Mononuclear cell (primary cell): Measurements from ENCODE around the gene SNX1. TPM values are rescaled to one million over a fixed set of nuclear protein-coding genes. Genes with fewer than 3 reads are reported as not detected.
"Not testable (repeated sequence)": the region's sequence is repeated elsewhere in the genome, so short reads cannot be mapped to it uniquely, and the experiment has no call there.

ENCODE experiments used
- H3K27me3 ChIP-seq: 2 replicates; pipeline ENCODE4 v1.6.0; 2011; ENCODE audit warnings: low read length, control low read depth; ENCODE audit not compliant: insufficient read depth
- H3K4me1 ChIP-seq: 2 replicates; pipeline ENCODE4 v1.5.1; 2011; ENCODE audit warnings: mild to moderate bottlenecking, low read length, control low read depth; ENCODE audit not compliant: insufficient read depth
- H3K4me3 ChIP-seq: 2 replicates; pipeline ENCODE4 v1.5.1; 2011; ENCODE audit warnings: mild to moderate bottlenecking, low read length, moderate library complexity
- H3K9me3 ChIP-seq: 2 replicates; pipeline ENCODE4 v1.5.1; 2011; ENCODE audit warnings: low read depth, mild to moderate bottlenecking, control low read depth, low read length
- total RNA-seq: library from RNA; depleted of rRNA; stranded (reverse); fragments of >200 nt; gene quantifications from one replicate; pipeline ENCODE4 v1.2.3, GENCODE V29; 2012

SNX1 gene
- total RNA-seq, 1 donor: 29.2 TPM

GRCh38 chr15:64096668-64097384, 1.0 kb downstream of the SNX1 start:
- H3K4me3 ChIP-seq: peak overlapping the region; percentile 91
- no peaks in the 10 kb centered on the region for H3K27me3 ChIP-seq
- no peaks in the 10 kb centered on the region for H3K9me3 ChIP-seq
- H3K4me1 ChIP-seq: peaks cover 82% of the 10 kb centered on the region

GRCh38 chr15:64099379-64099778, 3.6 kb downstream of the SNX1 start:
- H3K4me1 ChIP-seq: peaks cover 63% of the 10 kb centered on the region
- no peak overlapping the region for H3K4me3 ChIP-seq
- H3K27me3 ChIP-seq: no peaks in the 10 kb centered on the region
- H3K9me3 ChIP-seq: no peaks in the 10 kb centered on the region

GRCh38 chr15:64100958-64101357, 5.2 kb downstream of the SNX1 start:
- Histone ChIP-seq H3K4me1 (peaks cover 65% of the 10 kb centered on the region), H3K9me3 (no peaks in the 10 kb centered on the region), H3K4me3 (no peak overlapping the region), H3K27me3 (no peaks in the 10 kb centered on the region)

- H3K9me3 ChIP-seq: no peaks in the 10 kb centered on the region
- H3K27me3 ChIP-seq: no peaks in the 10 kb centered on the region
- peaks cover 64% of the 10 kb centered on the region for H3K4me1 ChIP-seq
- H3K4me3 ChIP-seq: no peak overlapping the region
Observed at GRCh38 chr15:64102497-64102896, 6.7 kb downstream of the SNX1 start.

- Histone ChIP-seq H3K4me3 (no peak overlapping the region), H3K9me3 (no peaks in the 10 kb centered on the region), H3K4me1 (peaks cover 59% of the 10 kb centered on the region), H3K27me3 (no peaks in the 10 kb centered on the region)
Observed at GRCh38 chr15:64105113-64105704, 9.4 kb downstream of the SNX1 start.

- no peak overlapping the region for H3K4me3 ChIP-seq
- H3K4me1 ChIP-seq: peaks cover 69% of the 10 kb centered on the region
- H3K27me3 ChIP-seq: no peaks in the 10 kb centered on the region
- H3K9me3 ChIP-seq: no peaks in the 10 kb centered on the region
Observed at GRCh38 chr15:64107337-64107736, 11.6 kb downstream of the SNX1 start.

GRCh38 chr15:64110108-64110701, 14.4 kb downstream of the SNX1 start:
- H3K4me1 ChIP-seq: peaks cover 76% of the 10 kb centered on the region
- not testable (repeated sequence) for H3K9me3 ChIP-seq, H3K4me3 ChIP-seq, H3K27me3 ChIP-seq

- Histone ChIP-seq H3K4me3 (no peak overlapping the region), H3K4me1 (peaks cover 73% of the 10 kb centered on the region), H3K9me3 (no peaks in the 10 kb centered on the region), H3K27me3 (no peaks in the 10 kb centered on the region)
Observed at GRCh38 chr15:64110950-64111678, 15.3 kb downstream of the SNX1 start.

- H3K4me1 ChIP-seq: peaks cover 67% of the 10 kb centered on the region
- no peaks in the 10 kb centered on the region for H3K9me3 ChIP-seq
- H3K4me3 ChIP-seq: no peak overlapping the region
- H3K27me3 ChIP-seq: no peaks in the 10 kb centered on the region
Observed at GRCh38 chr15:64111679-64112050, 15.9 kb downstream of the SNX1 start.

GRCh38 chr15:64112073-64112772, 16.4 kb downstream of the SNX1 start:
- peaks cover 63% of the 10 kb centered on the region for H3K4me1 ChIP-seq
- no peaks in the 10 kb centered on the region for H3K9me3 ChIP-seq
- H3K27me3 ChIP-seq: no peaks in the 10 kb centered on the region
- H3K4me3 ChIP-seq: no peak overlapping the region

GRCh38 chr15:64112904-64113303, 17.1 kb downstream of the SNX1 start:
- Histone ChIP-seq H3K27me3 (no peaks in the 10 kb centered on the region), H3K9me3 (no peaks in the 10 kb centered on the region), H3K4me1 (peaks cover 57% of the 10 kb centered on the region), H3K4me3 (no peak overlapping the region)

GRCh38 chr15:64117759-64118487, 22.1 kb downstream of the SNX1 start:
- no peak overlapping the region for H3K4me3 ChIP-seq
- H3K9me3 ChIP-seq: no peaks in the 10 kb centered on the region
- H3K4me1 ChIP-seq: peaks cover 13% of the 10 kb centered on the region
- H3K27me3 ChIP-seq: no peaks in the 10 kb centered on the region

- H3K9me3 ChIP-seq: not testable (repeated sequence)
Observed at GRCh38 chr15:64120322-64120721, 24.5 kb downstream of the SNX1 start.

GRCh38 chr15:64121614-64122013, 25.8 kb downstream of the SNX1 start:
- Histone ChIP-seq H3K4me3 (no peak overlapping the region), H3K4me1 (no peaks in the 10 kb centered on the region), H3K27me3 (no peaks in the 10 kb centered on the region), H3K9me3 (no peaks in the 10 kb centered on the region)

More at GRCh38 chr15:64120322-64120721, 24.5 kb downstream of the SNX1 start:
- not testable (repeated sequence) for H3K4me3 ChIP-seq, H3K4me1 ChIP-seq, H3K27me3 ChIP-seq
